ENCODE measurements around the gene MKNK2. TPM values are rescaled to one million over a fixed set of nuclear protein-coding genes. Genes with fewer than 3 reads are reported as not detected.

Gene MKNK2
- total RNA-seq (2022; extraction: Qiagen RNA extraction; ENCODE audit: low read depth), result 31.0 to 59.6 TPM (median 51.3 TPM) in 5 replicates

DNA sequence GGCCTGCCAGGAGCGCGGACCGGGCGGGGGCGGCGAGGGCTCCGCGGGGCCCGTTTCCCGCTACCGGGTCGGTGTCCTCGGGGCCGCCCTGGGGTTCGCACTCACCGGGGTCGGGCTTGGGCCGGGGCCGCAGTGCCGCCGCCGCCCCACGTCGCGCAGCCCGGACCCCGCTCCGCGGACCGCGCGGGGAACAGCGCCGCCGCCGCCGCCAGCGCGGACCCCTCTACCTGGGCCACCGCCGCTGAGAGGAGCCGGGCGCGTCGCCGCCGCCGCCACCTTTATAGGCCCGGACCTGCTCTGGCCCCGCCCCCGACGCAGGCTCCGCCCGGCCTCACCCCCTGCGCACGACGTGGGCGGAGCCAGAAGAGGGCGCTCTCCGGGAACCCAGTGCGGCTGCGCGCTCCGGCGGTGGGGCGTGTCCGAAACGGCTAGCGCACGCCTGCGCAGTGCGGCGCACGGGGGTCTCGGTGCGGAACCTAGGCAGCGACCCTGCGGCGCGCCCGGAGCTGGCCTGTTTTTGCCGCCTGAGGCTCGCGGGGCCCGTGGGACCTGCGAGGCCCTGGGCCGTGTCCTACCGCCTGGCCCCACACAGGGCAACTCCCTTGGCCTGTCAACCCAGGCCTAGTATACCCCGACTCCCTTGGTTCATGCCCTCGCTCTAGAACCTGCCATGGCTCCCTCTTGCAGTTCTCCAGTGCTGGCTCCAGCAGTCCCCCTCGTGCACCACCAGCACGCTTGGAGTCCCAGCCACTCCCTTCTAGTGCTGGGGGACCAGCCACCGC is at the start of gene MKNK2:
Gene MKNK2 (minus strand): TSS at position 254 of the 782 bp plus-strand sequence. CDS start 393 bp downstream, outside the sequence.

GRCh38 chr19:2096480-2097202 is 45.6 kb upstream of the MKNK2 start, which contains the start of gene IZUMO4:
Gene IZUMO4, plus strand, starts transcription at chr19:2096915. Its CDS starts 31 bp downstream, at chr19:2096946.

DNA sequence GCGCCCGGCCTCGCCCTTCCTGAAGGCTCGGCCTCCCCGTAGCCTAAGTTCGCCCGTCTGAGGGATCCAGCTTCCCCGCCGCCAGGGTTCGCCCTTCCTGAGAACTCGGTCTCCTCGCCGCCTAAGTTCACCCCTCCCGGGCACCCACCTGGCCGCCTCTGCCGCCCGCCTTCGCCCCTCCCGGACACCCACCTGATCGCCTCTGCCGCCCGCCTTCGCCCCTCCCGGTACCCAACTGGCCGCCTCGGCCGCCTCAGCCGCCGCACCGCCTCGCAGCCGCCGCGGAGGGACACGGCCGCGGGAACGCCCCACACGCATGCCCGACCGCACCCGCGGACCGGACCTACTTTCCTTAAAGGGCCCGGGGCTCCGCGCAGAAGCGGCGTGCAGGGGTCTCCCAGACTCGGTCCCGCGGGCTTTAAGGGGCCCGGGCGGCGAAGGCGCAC is 45.0 kb upstream of the MKNK2 start, which contains the start of gene MOB3A:
Gene MOB3A (minus strand): TSS at position 293 of the 446 bp plus-strand sequence. CDS start 17,766 bp downstream, outside the sequence.

DNA sequence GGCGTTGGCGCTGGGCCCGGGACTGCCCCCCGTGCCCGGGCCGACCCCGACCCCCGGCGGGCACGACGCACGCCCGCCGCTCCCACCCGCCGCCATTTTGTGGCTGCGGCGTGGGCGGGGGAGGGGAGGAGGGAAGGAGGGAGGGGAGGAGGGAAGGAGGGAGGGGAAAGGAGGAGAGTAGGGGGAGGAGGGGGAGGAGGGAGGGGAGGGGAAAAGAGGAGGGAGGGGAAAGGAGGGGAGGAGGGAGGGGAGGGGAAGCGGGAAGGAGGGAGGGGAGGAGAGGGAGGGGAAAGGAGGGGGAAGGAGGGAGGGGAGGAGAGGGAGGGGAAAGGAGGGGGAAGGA is 35.5 kb downstream of the MKNK2 start, which contains the start of gene BTBD2:
Gene BTBD2 (minus strand): TSS at position 107 of the 343 bp plus-strand sequence. CDS start 11 bp downstream, at position 96.

Other genes starting within 250 kb of the MKNK2 start
- gene ATP8B3, start 239.0 kb downstream of the MKNK2 start, total RNA-seq (2022; extraction: Qiagen RNA extraction; ENCODE audit: low read depth), result 1.8 to 3.8 TPM (median 2.6 TPM) in 5 replicates
- 15.7 to 24.2 TPM (median 21.6 TPM) in 5 replicates for gene REXO1, start 202.8 kb downstream of the MKNK2 start, total RNA-seq (2022; extraction: Qiagen RNA extraction; ENCODE audit: low read depth)
- gene KLF16, start 187.7 kb downstream of the MKNK2 start, total RNA-seq (2022; extraction: Qiagen RNA extraction; ENCODE audit: low read depth), result 13.9 to 32.7 TPM (median 26.1 TPM) in 5 replicates
- 18.9 to 40.1 TPM (median 36.1 TPM) in 5 replicates for gene ABHD17A, start 165.7 kb downstream of the MKNK2 start, total RNA-seq (2022; extraction: Qiagen RNA extraction; ENCODE audit: low read depth)
- gene ADAT3, start 145.8 kb downstream of the MKNK2 start, total RNA-seq (2022; extraction: Qiagen RNA extraction; ENCODE audit: low read depth), result 2.8 to 6.5 TPM (median 5.9 TPM) in 5 replicates
- 48.8 to 70.6 TPM (median 53.4 TPM) in 5 replicates for gene SCAMP4, start 145.8 kb downstream of the MKNK2 start, total RNA-seq (2022; extraction: Qiagen RNA extraction; ENCODE audit: low read depth)
- 34.0 to 52.7 TPM (median 45.9 TPM) in 5 replicates for gene CSNK1G2, start 110.1 kb downstream of the MKNK2 start, total RNA-seq (2022; extraction: Qiagen RNA extraction; ENCODE audit: low read depth)
- gene BTBD2, start 35.5 kb downstream of the MKNK2 start, total RNA-seq (2022; extraction: Qiagen RNA extraction; ENCODE audit: low read depth), result 29.0 to 46.4 TPM (median 39.8 TPM) in 5 replicates
- gene MOB3A, start 45.1 kb upstream of the MKNK2 start, total RNA-seq (2022; extraction: Qiagen RNA extraction; ENCODE audit: low read depth), result 8.8 to 11.4 TPM (median 9.8 TPM) in 5 replicates
- gene IZUMO4, start 45.7 kb upstream of the MKNK2 start, total RNA-seq (2022; extraction: Qiagen RNA extraction; ENCODE audit: low read depth), result 0.17 to 0.66 TPM (median 0.41 TPM) in 5 replicates
- gene AP3D1, start 100.3 kb upstream of the MKNK2 start, total RNA-seq (2022; extraction: Qiagen RNA extraction; ENCODE audit: low read depth), result 63.9 to 77.3 TPM (median 73.9 TPM) in 5 replicates
- 10.3 to 19.6 TPM (median 16.6 TPM) in 5 replicates for gene DOT1L, start 112.7 kb upstream of the MKNK2 start, total RNA-seq (2022; extraction: Qiagen RNA extraction; ENCODE audit: low read depth)
- 34.1 to 57.8 TPM (median 53.5 TPM) in 5 replicates for gene PLEKHJ1, start 185.1 kb upstream of the MKNK2 start, total RNA-seq (2022; extraction: Qiagen RNA extraction; ENCODE audit: low read depth)
- 63.2 to 77.0 TPM (median 74.4 TPM) in 5 replicates for gene SF3A2, start 185.6 kb upstream of the MKNK2 start, total RNA-seq (2022; extraction: Qiagen RNA extraction; ENCODE audit: low read depth)
- gene AMH, start 198.1 kb upstream of the MKNK2 start, total RNA-seq (2022; extraction: Qiagen RNA extraction; ENCODE audit: low read depth), result 7.8 to 18.0 TPM (median 15.7 TPM) in 5 replicates
- 0.44 to 1.00 TPM (median 0.60 TPM) in 4 of 5 replicates, not detected in the other for gene JSRP1, start 205.2 kb upstream of the MKNK2 start, total RNA-seq (2022; extraction: Qiagen RNA extraction; ENCODE audit: low read depth)
- not detected in 5 replicates for gene PEAK3, start 230.9 kb upstream of the MKNK2 start, total RNA-seq (2022; extraction: Qiagen RNA extraction; ENCODE audit: low read depth)